Suprapubic skin (tissue), 4 donors: ENCODE data around the gene PHF12. TPM values are rescaled to one million over a fixed set of nuclear protein-coding genes. Genes with fewer than 3 reads are reported as not detected.

Experiments
- DNase-seq, 2 donors: peaks; one replicate each; pipeline ENCODE4 v3.0.0-alpha.2; 2019; ENCODE audit warnings: low spot score in 2 of 2
- H3K27ac ChIP-seq: fragments of 200-600 bp; sonication (generic); one replicate; pipeline ENCODE4 v1.5.1; 2019
- H3K27me3 ChIP-seq: fragments of 200-600 bp; sonication (generic); one replicate; pipeline ENCODE4 v1.5.1; 2019
- H3K36me3 ChIP-seq: fragments of 200-600 bp; sonication (generic); one replicate; pipeline ENCODE4 v1.5.1; 2019
- H3K4me1 ChIP-seq: fragments of 200-600 bp; sonication (generic); one replicate; pipeline ENCODE4 v1.5.1; 2019
- H3K4me3 ChIP-seq: fragments of 200-600 bp; sonication (generic); one replicate; pipeline ENCODE4 v1.5.1; 2019; ENCODE audit warnings: mild to moderate bottlenecking
- H3K9me3 ChIP-seq: fragments of 200-600 bp; sonication (generic); one replicate; pipeline ENCODE4 v1.5.1; 2019
- CTCF ChIP-seq, 2 donors: fragments of 200-600 bp in 1 of 2; fragments of 450-650 bp in 1 of 2; sonication (generic) in 1 of 2; IDR thresholded peaks; one replicate each; pipeline ENCODE4 v1.5.1; 2016 to 2019; ENCODE audit warnings: antibody characterized with exemption in 2 of 2, mild to moderate bottlenecking in 1 of 2, moderate library complexity in 1 of 2
- EP300 ChIP-seq: sonication (generic); formaldehyde crosslinking; IDR thresholded peaks from one replicate; pipeline ENCODE4 v1.6.1; 2017; ENCODE audit warnings: antibody characterized with exemption
- POLR2A ChIP-seq, 2 donors: fragments of 450-650 bp; IDR thresholded peaks; one replicate each; pipeline ENCODE4 v1.6.1; 2017; ENCODE audit warnings: antibody characterized with exemption in 2 of 2, mild to moderate bottlenecking in 2 of 2, moderate library complexity in 2 of 2
- POLR2AphosphoS5 ChIP-seq, 3 donors: sonication (generic); formaldehyde crosslinking; IDR thresholded peaks; one replicate each; pipeline ENCODE4 v1.6.1; 2017; ENCODE audit warnings: antibody characterized with exemption in 3 of 3
- whole genome bisulfite sequencing: methylation state at CpG from one replicate; pipeline ENCODE4 v1.1.5; 2018; 5-methylcytosine and 5-hydroxymethylcytosine counted together
- total RNA-seq, 4 donors: library from RNA; depleted of rRNA; stranded (reverse); fragments of >200 nt; gene quantifications; one replicate each; pipeline ENCODE4 v1.1.0, GENCODE V29; 2016

The PHF12 gene
- total RNA-seq, 4 donors from 2014 or later = 24.4 to 80.9 (median 35.4) TPM

- Histone ChIP-seq H3K4me3 (peak within 1 kb of the TSS; percentile 86), H3K36me3 (peaks cover 21% of the 10 kb centered on the region), H3K4me1 (peaks cover 59% of the 10 kb centered on the region), H3K27ac (peak within 1 kb of the TSS; percentile 89), H3K27me3 (no peaks in the 10 kb centered on the region), H3K9me3 (no peaks in the 10 kb centered on the region)
- WGBS = 3% methylated on average over 7 of the region's 55 CpGs
- peak; percentile 87 to 90 for DNase-seq
- TF ChIP-seq POLR2AphosphoS5 (IDR thresholded peaks at IDR 0.05) (peak in 1 of 3 donors; percentile 23), CTCF (IDR thresholded peaks at IDR 0.05) (peak; percentile 66 to 95), POLR2A (IDR thresholded peaks at IDR 0.05) (no peak), EP300 (no peak)
Measured at GRCh38 chr17:28902819-28903545, 48.3 kb downstream of the PHF12 start, which contains the start of gene DHRS13. TSS of gene DHRS13 (minus strand) at chr17:28903079. CDS start at chr17:28902944, 135 bp downstream.

- peak overlapping the region; percentile 89 for H3K27ac ChIP-seq
- H3K36me3 ChIP-seq = peaks cover 17% of the 10 kb centered on the region
- no peaks in the 10 kb centered on the region for H3K9me3 ChIP-seq
- peak overlapping the region; percentile 86 for H3K4me3 ChIP-seq
- WGBS = 8% methylated on average over 37 of the region's 62 CpGs
- no peak for DNase-seq
- no peaks in the 10 kb centered on the region for H3K27me3 ChIP-seq
- peaks cover 54% of the 10 kb centered on the region for H3K4me1 ChIP-seq
- TF ChIP-seq EP300 (no peak), POLR2AphosphoS5 (IDR thresholded peaks at IDR 0.05) (no peak), POLR2A (IDR thresholded peaks at IDR 0.05) (no peak), CTCF (IDR thresholded peaks at IDR 0.05) (no peak)
Measured at GRCh38 chr17:28901866-28902818, 49.2 kb downstream of the PHF12 start.

- H3K36me3 ChIP-seq = peaks cover 7% of the 10 kb centered on the region
- H3K27me3 ChIP-seq = no peaks in the 10 kb centered on the region
- H3K27ac ChIP-seq = no peak overlapping the region
- H3K9me3 ChIP-seq = no peaks in the 10 kb centered on the region
- TF ChIP-seq EP300 (no peak), CTCF (IDR thresholded peaks at IDR 0.05) (no peak), POLR2A (IDR thresholded peaks at IDR 0.05) (no peak), POLR2AphosphoS5 (IDR thresholded peaks at IDR 0.05) (no peak)
- 95% methylated on average over 19 of the region's 24 CpGs for WGBS
- H3K4me3 ChIP-seq = peak overlapping the region; percentile 86
- DNase-seq = peak in 1 of 2 donors; percentile 66
- peaks cover 57% of the 10 kb centered on the region for H3K4me1 ChIP-seq
Measured at GRCh38 chr17:28900986-28901726, 50.2 kb downstream of the PHF12 start.

GRCh38 chr17:28899212-28899815, 52.0 kb downstream of the PHF12 start:
- H3K4me3 ChIP-seq = no peak overlapping the region
- no peak overlapping the region for H3K27ac ChIP-seq
- TF ChIP-seq EP300 = no peak
- TF ChIP-seq POLR2A (IDR thresholded peaks at IDR 0.05) = no peak
- TF ChIP-seq POLR2AphosphoS5 (IDR thresholded peaks at IDR 0.05) = no peak
- no peak for TF ChIP-seq CTCF (IDR thresholded peaks at IDR 0.05)
- H3K9me3 ChIP-seq = no peaks in the 10 kb centered on the region
- H3K36me3 ChIP-seq = no peaks in the 10 kb centered on the region
- peaks cover 63% of the 10 kb centered on the region for H3K4me1 ChIP-seq
- peak in 1 of 2 donors; percentile 29 for DNase-seq
- WGBS = 79% methylated on average over 5 of the region's 5 CpGs
- no peaks in the 10 kb centered on the region for H3K27me3 ChIP-seq
